Neutrophil (primary cell): ENCODE results near the gene RAB36.
"Not testable (repeated sequence)": the region's sequence is repeated elsewhere in the genome, so short reads cannot be mapped to it uniquely, and the experiment has no call there.

Experiments
- H3K27ac ChIP-seq: fragments of 200-600 bp; sonication (generic); 2 replicates; pipeline ENCODE4 v1.5.1; 2016; ENCODE audit warnings: mild to moderate bottlenecking, moderate library complexity
- H3K27me3 ChIP-seq: fragments of 200-600 bp; sonication (generic); 2 replicates; pipeline ENCODE4 v1.6.0; 2016; ENCODE audit warnings: mild to moderate bottlenecking
- H3K36me3 ChIP-seq: fragments of 200-600 bp; sonication (generic); 2 replicates; pipeline ENCODE4 v1.5.1; 2017
- H3K4me1 ChIP-seq, 2 experiments: fragments of 200-600 bp in 1 of 2; sonication (generic) in 1 of 2; 1 replicate in 1 of 2; 2 replicates in 1 of 2; pipeline versions ENCODE4 v1.5.1 to v1.6.1; 2013 to 2016; ENCODE audit warnings: low read depth in 1 of 2, low read length in 1 of 2, mild to moderate bottlenecking in 1 of 2, moderate library complexity in 1 of 2; ENCODE audit not compliant: control insufficient read depth in 1 of 2, insufficient read depth in 1 of 2
- H3K4me3 ChIP-seq, 2 experiments: fragments of 200-600 bp in 1 of 2; sonication (generic) in 1 of 2; 1 replicate in 1 of 2; 2 replicates in 1 of 2; pipeline ENCODE4 v1.5.1; 2013 to 2016; ENCODE audit warnings: low read depth in 1 of 2, low read length in 1 of 2, mild to moderate bottlenecking in 1 of 2, moderate library complexity in 1 of 2
- H3K9me3 ChIP-seq: fragments of 200-600 bp; sonication (generic); 2 replicates; pipeline ENCODE4 v1.5.1; 2016
- TF ChIP-seq, protein P1 (sequence below): fragments of 200-600 bp; sonication (generic); IDR thresholded peaks from 2 replicates; pipeline ENCODE4 v1.5.1; 2016; ENCODE audit warnings: antibody characterized with exemption

Gene RAB36

DNA sequence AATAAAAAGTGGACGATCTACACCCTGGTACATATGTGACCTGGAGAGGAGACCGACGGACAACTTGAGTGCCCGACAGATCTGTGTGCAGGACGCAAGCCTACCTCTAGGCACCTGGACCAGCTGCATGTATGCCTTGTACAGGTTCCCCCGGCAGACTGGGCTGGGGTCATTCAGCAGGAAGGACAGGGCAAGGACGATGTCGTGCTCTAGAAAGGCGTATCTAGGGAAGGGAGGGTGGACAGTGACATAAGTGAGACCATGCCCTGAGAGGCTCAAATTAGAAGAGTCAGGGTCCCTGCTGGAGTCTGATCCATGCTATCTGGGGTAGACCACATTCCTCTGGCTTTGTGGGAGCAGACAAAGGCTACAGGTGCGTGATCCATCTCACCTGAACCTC lies 11.4 kb upstream of the RAB36 start:
- TF ChIP-seq, protein P1, sequence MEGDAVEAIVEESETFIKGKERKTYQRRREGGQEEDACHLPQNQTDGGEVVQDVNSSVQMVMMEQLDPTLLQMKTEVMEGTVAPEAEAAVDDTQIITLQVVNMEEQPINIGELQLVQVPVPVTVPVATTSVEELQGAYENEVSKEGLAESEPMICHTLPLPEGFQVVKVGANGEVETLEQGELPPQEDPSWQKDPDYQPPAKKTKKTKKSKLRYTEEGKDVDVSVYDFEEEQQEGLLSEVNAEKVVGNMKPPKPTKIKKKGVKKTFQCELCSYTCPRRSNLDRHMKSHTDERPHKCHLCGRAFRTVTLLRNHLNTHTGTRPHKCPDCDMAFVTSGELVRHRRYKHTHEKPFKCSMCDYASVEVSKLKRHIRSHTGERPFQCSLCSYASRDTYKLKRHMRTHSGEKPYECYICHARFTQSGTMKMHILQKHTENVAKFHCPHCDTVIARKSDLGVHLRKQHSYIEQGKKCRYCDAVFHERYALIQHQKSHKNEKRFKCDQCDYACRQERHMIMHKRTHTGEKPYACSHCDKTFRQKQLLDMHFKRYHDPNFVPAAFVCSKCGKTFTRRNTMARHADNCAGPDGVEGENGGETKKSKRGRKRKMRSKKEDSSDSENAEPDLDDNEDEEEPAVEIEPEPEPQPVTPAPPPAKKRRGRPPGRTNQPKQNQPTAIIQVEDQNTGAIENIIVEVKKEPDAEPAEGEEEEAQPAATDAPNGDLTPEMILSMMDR = no peak
- peaks cover 15 to 16% of the 10 kb centered on the region in 2 experiments for H3K4me1 ChIP-seq
- H3K36me3 ChIP-seq = no peaks in the 10 kb centered on the region
- no peak overlapping the region for H3K4me3 ChIP-seq
- no peaks in the 10 kb centered on the region for H3K9me3 ChIP-seq
- H3K27me3 ChIP-seq = no peaks in the 10 kb centered on the region
- H3K27ac ChIP-seq = no peak overlapping the region

DNA sequence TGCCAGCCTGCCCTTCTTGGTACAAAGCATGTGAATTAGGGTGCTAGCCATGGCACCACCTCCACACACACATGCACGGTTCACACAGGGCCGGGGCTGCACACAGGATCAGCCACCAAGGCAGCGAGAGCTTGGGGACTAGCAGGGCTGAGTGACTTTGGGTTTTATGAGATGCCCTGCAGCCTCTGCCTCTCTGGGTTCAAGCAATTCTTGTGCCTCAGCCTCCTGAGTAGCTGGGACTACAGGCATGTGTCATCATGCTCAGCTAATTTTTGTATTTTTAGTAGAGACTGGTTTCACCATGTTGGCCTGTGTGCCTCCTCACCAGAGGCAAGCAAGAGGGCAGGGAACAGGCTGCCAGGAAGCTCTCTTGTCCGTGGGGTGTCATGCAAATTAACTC lies 8.3 kb upstream of the RAB36 start:
- Histone ChIP-seq H3K4me1 (peaks cover 29 to 34% of the 10 kb centered on the region in 2 experiments), H3K27ac (peak overlapping the region; percentile 89)
- not testable (repeated sequence) for H3K36me3 ChIP-seq, H3K27me3 ChIP-seq, H3K4me3 ChIP-seq, H3K9me3 ChIP-seq

DNA sequence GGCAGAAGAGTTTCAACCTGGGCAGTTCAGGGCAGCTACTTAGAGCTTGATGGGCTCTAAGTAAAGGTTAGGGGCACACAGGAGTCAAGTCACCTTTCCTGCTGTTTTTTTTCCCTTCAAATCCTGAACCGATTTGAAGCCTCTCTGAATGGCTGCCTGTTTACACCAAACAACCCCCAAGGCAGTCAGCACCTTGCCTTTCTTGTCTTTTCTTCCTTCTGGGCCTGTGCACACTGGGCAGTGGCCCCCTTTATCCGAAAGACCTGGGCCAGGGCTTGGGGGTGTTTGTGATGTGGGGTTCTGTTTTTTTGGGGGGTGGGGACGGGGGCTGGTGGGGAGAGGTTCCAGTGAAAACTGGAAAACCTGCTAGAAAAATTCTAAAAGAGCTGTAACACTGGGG lies 7.8 kb upstream of the RAB36 start:
- peaks cover 34 to 39% of the 10 kb centered on the region in 2 experiments for H3K4me1 ChIP-seq
- peak overlapping the region; percentile 89 for H3K27ac ChIP-seq
- H3K9me3 ChIP-seq = no peaks in the 10 kb centered on the region
- H3K27me3 ChIP-seq = no peaks in the 10 kb centered on the region
- H3K36me3 ChIP-seq = no peaks in the 10 kb centered on the region
- TF ChIP-seq, protein P1 = no peak
- no peak overlapping the region for H3K4me3 ChIP-seq

GRCh38 chr22:23137905-23138561 lies 7.2 kb upstream of the RAB36 start:
- TF ChIP-seq, protein P1 = no peak
- peak overlapping the region; percentile 89 for H3K27ac ChIP-seq
- H3K36me3 ChIP-seq = no peaks in the 10 kb centered on the region
- H3K4me3 ChIP-seq = peak overlapping the region; percentile 1 to 22
- H3K27me3 ChIP-seq = no peaks in the 10 kb centered on the region
- H3K4me1 ChIP-seq = peaks cover 39 to 45% of the 10 kb centered on the region in 2 experiments
- H3K9me3 ChIP-seq = no peaks in the 10 kb centered on the region

- no peaks in the 10 kb centered on the region for H3K9me3 ChIP-seq
- H3K36me3 ChIP-seq = no peaks in the 10 kb centered on the region
- peak overlapping the region; percentile 1 to 33 for H3K4me3 ChIP-seq
- H3K27me3 ChIP-seq = no peaks in the 10 kb centered on the region
- peak overlapping the region; percentile 89 for H3K27ac ChIP-seq
- H3K4me1 ChIP-seq = peaks cover 39 to 45% of the 10 kb centered on the region in 2 experiments
- TF ChIP-seq, protein P1 = no peak
Measured at GRCh38 chr22:23138584-23139435, 6.5 kb upstream of the RAB36 start.

DNA sequence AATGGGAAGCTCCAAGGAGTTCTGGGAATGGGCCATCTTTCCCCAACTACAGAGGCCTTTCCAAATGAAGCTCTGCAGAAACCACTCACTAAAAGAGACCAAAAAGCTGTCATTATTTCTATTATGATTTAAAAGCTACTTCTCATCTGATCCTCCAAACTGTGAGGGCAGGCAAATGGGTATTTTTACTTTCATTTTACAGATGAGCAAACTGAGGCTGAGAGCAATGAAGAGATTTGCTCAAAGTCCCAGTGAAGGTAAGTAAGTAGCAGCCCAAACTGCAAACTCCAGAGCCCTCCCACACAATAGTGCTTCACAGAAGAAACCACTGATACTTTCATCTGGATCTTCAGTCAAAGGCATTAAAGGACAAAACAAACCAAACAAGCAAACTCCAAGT lies 4.9 kb upstream of the RAB36 start:
- no peaks in the 10 kb centered on the region for H3K27me3 ChIP-seq
- H3K9me3 ChIP-seq = no peaks in the 10 kb centered on the region
- TF ChIP-seq, protein P1 = no peak
- no peaks in the 10 kb centered on the region for H3K36me3 ChIP-seq
- no peak overlapping the region for H3K27ac ChIP-seq
- no peak overlapping the region for H3K4me3 ChIP-seq
- peaks cover 51 to 57% of the 10 kb centered on the region in 2 experiments for H3K4me1 ChIP-seq
